Adrenal gland (tissue), 5 donors: ENCODE data around the gene NOL9.

Experiments used
- CTCF ChIP-seq, 6 experiments: fragments of 450-650 bp in 4 of 6; fragments of 200-600 bp in 2 of 6; sonication (generic) in 1 of 6; IDR thresholded peaks; 1 replicate in 5 of 6; 2 replicates in 1 of 6; pipeline versions ENCODE4 v1.5.1 to v1.8.0; 2016 to 2021; ENCODE audit warnings: antibody characterized with exemption in 6 of 6, mild to moderate bottlenecking in 2 of 6, moderate library complexity in 1 of 6
- POLR2A ChIP-seq, 2 donors: fragments of 450-650 bp; IDR thresholded peaks; one replicate each; pipeline ENCODE4 v1.6.1; 2017; ENCODE audit warnings: antibody characterized with exemption in 2 of 2, mild to moderate bottlenecking in 2 of 2, moderate library complexity in 1 of 2
- donor health status: DM: no; HTN: no; CAD: no.

DNA sequence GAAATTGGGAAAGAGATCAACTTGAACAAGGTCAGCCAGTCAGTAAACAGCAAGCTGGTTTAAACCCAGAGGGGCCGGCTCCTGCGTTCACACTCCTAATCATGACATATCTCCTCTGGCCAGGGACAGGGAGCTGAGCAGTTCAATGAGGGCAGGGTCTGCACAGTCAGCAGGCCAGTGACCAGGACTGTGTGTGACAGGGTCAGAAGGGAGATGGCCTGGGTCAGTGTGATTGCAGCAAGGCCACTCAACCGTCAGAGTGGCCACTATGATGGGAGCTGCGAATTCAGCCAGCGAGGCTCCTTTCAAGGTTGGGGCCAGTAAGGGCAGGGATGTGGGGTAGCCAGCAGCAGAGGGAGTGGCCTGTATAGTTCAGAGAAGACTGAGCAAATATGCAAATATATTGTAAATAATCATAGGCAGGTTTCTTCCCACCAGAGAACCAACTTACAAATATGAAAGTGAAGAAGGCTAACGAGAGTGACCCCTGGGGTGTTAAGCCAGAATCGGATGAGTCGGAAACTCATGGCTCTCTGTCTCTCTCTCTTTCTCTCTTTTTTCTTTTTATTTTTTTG, 20.0 kb downstream of the NOL9 start:
- no peak for TF ChIP-seq CTCF (IDR thresholded peaks at IDR 0.05)
- peak in 1 of 2 donors; percentile 24 for TF ChIP-seq POLR2A (IDR thresholded peaks at IDR 0.05)
